B cell (primary cell): ENCODE results near the gene ABTB2. TPM values are rescaled to one million over a fixed set of nuclear protein-coding genes. Genes with fewer than 3 reads are reported as not detected.

Experiments used
- ATAC-seq: fragments of 200-7000 bp; cut with Tn5 transposase; one replicate; pipeline ENCODE4 v1.10.0; 2021; ENCODE audit warnings: low read depth, mild to moderate bottlenecking, moderate number of reproducible peaks, moderate library complexity
- CTCF ChIA-PET: fragments of 350-600 bp; sonication (Branson Sonifier 250); formaldehyde crosslinking; loops from one replicate; lab custom pipeline; 2021; ENCODE audit warnings: antibody characterized with exemption, inconsistent platforms; lab: Charles Lee
- POLR2A ChIA-PET: fragments of 350-600 bp; sonication (Branson Sonifier 250); formaldehyde crosslinking; loops from one replicate; lab custom pipeline; 2021; ENCODE audit warnings: antibody characterized with exemption; lab: Charles Lee
- DNase-seq: peaks from one replicate; pipeline ENCODE4 v3.0.0; 2013
- H2AFZ ChIP-seq: 2 replicates; pipeline ENCODE4 v1.6.1; 2012; ENCODE audit warnings: mild to moderate bottlenecking, low read depth, low read length; ENCODE audit not compliant: insufficient read depth, poor library complexity, severe bottlenecking
- H3K27ac ChIP-seq, 2 donors: 1 replicate in 1 of 2; 2 replicates in 1 of 2; pipeline ENCODE4 v1.5.1; 2012 to 2013; ENCODE audit warnings: low read length in 2 of 2, mild to moderate bottlenecking in 2 of 2, moderate library complexity in 1 of 2
- H3K27me3 ChIP-seq, 4 experiments: fragments of 200-600 bp in 1 of 4; sonication (generic) in 1 of 4; replicated peaks in 1 of 4; 1 replicate in 2 of 4; 2 replicates in 2 of 4; pipeline versions ENCODE4 v1.6.1 to v1.7.0; 2013 to 2016; ENCODE audit warnings: low read length in 3 of 4, mild to moderate bottlenecking in 2 of 4, mixed read lengths in 1 of 4, moderate library complexity in 1 of 4; ENCODE audit not compliant: insufficient read depth in 4 of 4, control insufficient read depth in 3 of 4; ENCODE audit errors: control extremely low read depth in 1 of 4
- H3K36me3 ChIP-seq, 2 experiments: replicated peaks in 1 of 2; 1 replicate in 1 of 2; 2 replicates in 1 of 2; pipeline versions ENCODE4 v1.6.1 to v1.7.1; 2013; ENCODE audit warnings: low read length in 1 of 2; ENCODE audit not compliant: insufficient read depth in 2 of 2, control insufficient read depth in 1 of 2; ENCODE audit errors: control extremely low read depth in 1 of 2, extremely low read depth in 1 of 2
- H3K4me1 ChIP-seq, 2 donors: fragments of 200-600 bp in 1 of 2; sonication (generic) in 1 of 2; 1 replicate in 1 of 2; 2 replicates in 1 of 2; pipeline versions ENCODE4 v1.5.1 to v1.6.1; 2013 to 2017; ENCODE audit warnings: low read length in 2 of 2; ENCODE audit not compliant: control insufficient read depth in 2 of 2, insufficient read depth in 2 of 2
- H3K4me2 ChIP-seq: replicated peaks from 2 replicates; pipeline ENCODE3; 2012; ENCODE audit warnings: mild to moderate bottlenecking, low read depth, low read length; ENCODE audit not compliant: poor library complexity, severe bottlenecking
- H3K4me3 ChIP-seq, 5 experiments: fragments of 200-600 bp in 1 of 5; sonication (generic) in 1 of 5; 1 replicate in 3 of 5; 2 replicates in 2 of 5; pipeline versions ENCODE4 v1.5.1 to v1.7.0; 2011 to 2016; ENCODE audit warnings: low read length in 4 of 5, mild to moderate bottlenecking in 4 of 5, low read depth in 2 of 5, control low read depth in 1 of 5, moderate library complexity in 1 of 5; ENCODE audit not compliant: insufficient read depth in 1 of 5; ENCODE audit errors: control extremely low read depth in 1 of 5, extremely low read depth in 1 of 5
- H3K79me2 ChIP-seq: fragments of 200-600 bp; sonication (generic); one replicate; pipeline ENCODE4 v1.6.0; 2016; ENCODE audit warnings: low read length; ENCODE audit not compliant: control insufficient read depth, insufficient read depth
- H3K9ac ChIP-seq: fragments of 200-600 bp; sonication (generic); 2 replicates; pipeline ENCODE4 v1.6.1; 2017; ENCODE audit warnings: mild to moderate bottlenecking, low read length, moderate library complexity
- H3K9me3 ChIP-seq, 3 donors: one replicate each; pipeline versions ENCODE4 v1.6.1 to v1.7.1; 2013; ENCODE audit warnings: low read length in 2 of 3; ENCODE audit not compliant: control insufficient read depth in 2 of 3, insufficient read depth in 1 of 3; ENCODE audit errors: control extremely low read depth in 1 of 3
- H4K20me1 ChIP-seq: 2 replicates; pipeline ENCODE4 v1.6.0; 2012; ENCODE audit warnings: mild to moderate bottlenecking, low read length; ENCODE audit not compliant: insufficient read depth, control insufficient read depth, poor library complexity, severe bottlenecking
- H3K27ac Mint-ChIP-seq: one replicate; pipeline ENCODE4 v1.8.0; 2021; ENCODE audit warnings: mixed read lengths
- H3K27me3 Mint-ChIP-seq: one replicate; pipeline ENCODE4 v1.8.0; 2021; ENCODE audit warnings: mixed read lengths
- H3K4me1 Mint-ChIP-seq: one replicate; pipeline ENCODE4 v1.8.0; 2021; ENCODE audit warnings: mixed read lengths
- H3K4me3 Mint-ChIP-seq: one replicate; pipeline ENCODE4 v1.8.0; 2021; ENCODE audit warnings: mixed read lengths
- H3K9me3 Mint-ChIP-seq: one replicate; pipeline ENCODE4 v1.8.0; 2022; ENCODE audit warnings: mixed read lengths; ENCODE audit not compliant: insufficient read depth
- CTCF ChIP-seq: fragments of 200-600 bp; IDR thresholded peaks from one replicate; pipeline ENCODE4 v1.8.0; 2022; ENCODE audit warnings: antibody characterized with exemption, mild to moderate bottlenecking
- EZH2 ChIP-seq: IDR thresholded peaks from 2 replicates; pipeline ENCODE4 v1.6.1; 2012; ENCODE audit warnings: borderline replicate concordance, low read depth, mild to moderate bottlenecking, moderate library complexity, low read length; ENCODE audit not compliant: insufficient read depth, poor library complexity, severe bottlenecking
- WGBS: methylation state at CpG from one replicate; pipeline ENCODE4 v1.1.5; 2013; ENCODE audit warnings: missing lambda C conversion rate; ENCODE audit not compliant: insufficient coverage; 5-methylcytosine and 5-hydroxymethylcytosine counted together
- intact Hi-C: fragments of 100-400 bp; cut with micrococcal nuclease; formaldehyde crosslinking; loops from one replicate; pipeline ENCODE4 v1.10.0; 2022
- polyA plus RNA-seq: library from polyadenylated mRNA; depleted of rRNA; stranded (reverse); fragments of >200 nt; gene quantifications from 2 replicates; pipeline ENCODE4 v1.2.3, GENCODE V29; 2012
- total RNA-seq, 2 donors: library from RNA; stranded (reverse); fragments of 120-200 nt in 1 of 2; gene quantifications; 1 replicate in 1 of 2; 2 replicates in 1 of 2; pipeline versions ENCODE4 v1.2.3 to v1.2.4, GENCODE V29; 2013 to 2022

The ABTB2 gene
- total and polyA plus RNA-seq, 2 donors (not counting 1 experiment from before 2014, with no cell fraction given), result 0.30 to 5.9 TPM

GRCh38 chr11:34182921-34183685 lies 174.7 kb downstream of the ABTB2 start:
- no peaks in the 10 kb centered on the region for H3K36me3 ChIP-seq
- H3K4me3 ChIP-seq, result no peak overlapping the region
- no peaks in the 10 kb centered on the region for H3K27me3 Mint-ChIP-seq
- H4K20me1 ChIP-seq, result no peaks in the 10 kb centered on the region
- H3K4me1 Mint-ChIP-seq, result no peaks in the 10 kb centered on the region
- no peaks in the 10 kb centered on the region for H3K4me1 ChIP-seq
- no peak overlapping the region for H3K4me3 Mint-ChIP-seq
- H3K4me2 ChIP-seq, result no peak overlapping the region
- no peaks in the 10 kb centered on the region for H3K27me3 ChIP-seq
- WGBS, result 94% methylated on average over 12 of the region's 13 CpGs
- CTCF ChIA-PET, result interaction anchor here (0.5 to 3.3 kb wide), 3 partner anchors 8 to 35 kb away, joined by 3 to 16 read pairs (median 8); no protein-coding TSS in a partner anchor
- H3K27ac Mint-ChIP-seq, result no peak overlapping the region
- H2AFZ ChIP-seq, result no peak overlapping the region
- H3K9me3 Mint-ChIP-seq, result no peaks in the 10 kb centered on the region
- no peak for DNase-seq
- no peak overlapping the region for H3K9ac ChIP-seq
- H3K9me3 ChIP-seq, result no peaks in the 10 kb centered on the region
- no peak for ATAC-seq
- H3K79me2 ChIP-seq, result no peaks in the 10 kb centered on the region
- intact Hi-C loops, result no loop called here
- H3K27ac ChIP-seq, result no peak overlapping the region
- no peak for TF ChIP-seq EZH2
- no peak for TF ChIP-seq CTCF
- POLR2A ChIA-PET, result no interaction called here

- intact Hi-C loops, result no loop called here
- ATAC-seq (no peak), DNase-seq (no peak)
- Histone ChIP-seq H2AFZ (no peak overlapping the region), H4K20me1 (no peaks in the 10 kb centered on the region), H3K4me3 (no peak overlapping the region), H3K27me3 (no peaks in the 10 kb centered on the region), H3K9ac (no peak overlapping the region), H3K79me2 (no peaks in the 10 kb centered on the region), H3K4me1 (no peaks in the 10 kb centered on the region), H3K4me2 (no peak overlapping the region), H3K36me3 (no peaks in the 10 kb centered on the region), H3K27ac (no peak overlapping the region), H3K9me3 (no peaks in the 10 kb centered on the region)
- ChIA-PET CTCF (interaction anchor here (1.3 to 1.5 kb wide), 2 partner anchors 8 to 10 kb away, joined by 3 to 8 read pairs; no protein-coding TSS in a partner anchor), POLR2A (no interaction called here)
- Mint-ChIP-seq H3K27ac (no peak overlapping the region), H3K9me3 (no peaks in the 10 kb centered on the region), H3K4me3 (no peak overlapping the region), H3K27me3 (no peaks in the 10 kb centered on the region), H3K4me1 (no peaks in the 10 kb centered on the region)
- 52% methylated on average over 2 of the region's 2 CpGs for WGBS
- TF ChIP-seq EZH2 (no peak), CTCF (no peak)
These were observed 175.4 kb downstream of the ABTB2 start for GRCh38 chr11:34182425-34182824.
